Stimulated activated CD4-positive, alpha-beta T cell treated with anti-CD3 and anti-CD28 coated beads, Interleukin-4, amount 100 ng/mL, for 48 hours (primary cell): Measurements from ENCODE around the gene DAGLA.

Experiments
- DNase-seq, 2 donors: peaks; one replicate each; pipeline ENCODE4 v3.0.0-alpha.2; 2020; ENCODE audit warnings: low read depth in 2 of 2

DAGLA gene

DNA sequence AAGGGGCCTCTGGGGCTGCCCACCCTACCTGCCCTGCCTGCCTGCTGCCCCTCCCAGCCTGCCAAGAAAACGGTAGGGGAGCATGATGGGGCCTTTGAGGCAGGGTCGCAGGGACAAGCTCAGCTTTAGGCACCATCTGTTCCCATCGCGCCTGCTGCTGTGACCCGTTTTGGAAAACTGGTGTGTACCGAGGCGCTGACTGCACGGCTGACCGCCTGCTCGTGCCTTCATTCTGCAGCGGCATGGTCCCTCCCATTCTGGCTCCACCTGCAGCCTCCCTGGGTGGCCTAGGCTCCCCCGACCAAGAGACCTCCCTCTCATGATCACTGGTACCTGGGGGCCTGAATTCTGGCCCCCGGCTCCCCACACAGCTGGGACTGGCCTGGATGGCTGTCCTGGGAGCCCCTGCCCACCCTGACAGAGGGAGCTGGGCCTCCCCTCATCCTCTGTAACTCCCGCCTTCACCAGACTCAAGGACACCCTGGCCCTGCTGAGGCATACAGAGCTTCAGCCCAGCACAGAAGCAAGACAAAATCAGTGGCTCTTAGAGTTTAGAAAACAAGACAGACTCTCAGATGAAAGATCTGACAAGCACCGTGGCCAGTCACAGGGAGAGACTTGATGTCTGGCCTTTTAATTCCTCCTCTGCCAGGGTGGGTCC lies 65.7 kb downstream of the DAGLA start:
- no peak for DNase-seq

DNA sequence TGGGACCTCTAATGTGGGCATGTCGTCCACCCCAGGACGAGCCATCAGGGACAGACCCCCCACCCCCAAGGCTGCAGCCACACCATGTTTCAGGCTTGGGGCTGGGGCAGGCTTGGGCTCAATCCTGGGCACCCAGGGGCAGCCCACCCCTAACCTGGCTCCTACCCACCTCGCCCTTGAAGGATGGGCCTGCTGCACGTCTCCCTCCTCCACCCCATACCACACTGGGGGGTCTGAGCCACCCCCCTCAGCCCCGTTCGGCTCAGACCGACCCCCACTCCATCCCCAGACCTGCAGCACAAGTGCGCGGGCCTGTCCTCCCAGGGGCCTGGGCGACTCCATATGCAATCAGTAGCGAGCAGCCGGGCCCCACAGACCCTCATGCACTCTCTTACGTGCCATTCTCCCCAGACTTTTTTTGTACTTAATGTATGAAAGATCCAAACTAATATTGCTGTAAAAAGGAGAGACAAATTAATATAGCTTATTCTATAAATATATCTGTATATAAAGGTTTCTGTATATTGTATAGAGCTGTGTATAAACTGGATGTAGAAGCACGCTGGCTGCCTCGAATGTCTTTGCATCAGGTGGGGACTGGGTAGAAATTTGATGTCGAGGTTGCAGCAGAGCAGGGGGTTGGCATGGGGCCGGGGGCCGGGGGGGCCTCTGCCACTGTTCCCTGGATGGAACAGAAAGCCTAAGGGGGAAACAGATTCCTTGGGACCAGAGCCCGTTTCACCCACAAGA lies 66.4 kb downstream of the DAGLA start:
- DNase-seq: no peak

DNA sequence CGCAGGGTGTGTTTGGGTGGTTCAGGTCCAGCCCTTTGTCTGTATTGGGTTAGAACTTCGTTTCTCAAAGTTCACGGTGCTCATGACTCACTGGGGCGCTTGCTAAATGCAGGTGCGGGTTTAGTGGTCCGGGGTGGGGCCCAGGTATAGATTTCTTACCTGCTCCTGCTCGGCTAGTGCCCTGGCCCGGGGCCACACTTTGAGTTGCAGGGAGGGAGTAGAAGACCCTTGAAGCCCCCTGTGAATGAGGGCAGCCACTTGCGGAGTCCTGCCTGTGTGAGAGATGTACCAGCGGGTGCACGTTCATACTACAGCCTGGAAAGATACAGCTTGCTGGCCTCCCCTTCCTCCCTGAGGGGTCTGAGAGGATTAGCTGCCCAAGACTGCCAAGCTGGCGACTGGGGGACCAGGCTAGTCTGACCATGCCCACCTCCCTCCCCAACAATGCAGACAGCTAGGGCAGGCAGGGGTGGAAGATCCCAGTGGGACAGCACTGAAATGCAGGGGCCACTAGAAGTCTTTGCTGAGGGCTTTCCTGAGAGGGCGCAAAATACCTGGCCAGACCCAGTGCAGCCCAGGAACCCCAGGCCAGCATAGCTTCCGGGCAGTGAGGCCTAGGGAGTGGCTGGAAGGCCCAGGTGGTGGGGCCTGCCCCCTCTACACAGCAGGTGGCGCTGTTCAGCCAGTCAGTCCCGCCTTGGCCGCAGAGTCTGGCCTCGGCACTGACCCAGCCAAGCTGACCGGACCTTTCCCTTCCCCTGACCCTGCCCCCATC lies 67.2 kb downstream of the DAGLA start:
- DNase-seq: peak in 1 of 2 donors; percentile 46

DNA sequence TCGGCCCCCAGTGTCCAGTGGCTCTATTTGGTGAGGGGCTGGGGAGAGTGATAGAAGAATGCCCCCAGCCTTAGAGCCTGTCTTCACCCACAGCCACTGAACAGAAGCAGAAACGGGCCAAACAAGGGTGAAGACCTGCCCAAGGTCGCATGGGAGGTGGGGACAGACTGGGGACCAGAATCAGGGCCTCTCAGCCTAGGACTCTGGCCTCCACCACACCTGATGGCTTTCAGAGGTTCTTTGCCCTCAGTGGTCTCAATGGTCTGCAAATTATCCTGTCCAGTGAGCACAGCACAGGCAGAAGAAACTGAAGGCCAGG lies 67.7 kb downstream of the DAGLA start:
- no peak for DNase-seq

DNA sequence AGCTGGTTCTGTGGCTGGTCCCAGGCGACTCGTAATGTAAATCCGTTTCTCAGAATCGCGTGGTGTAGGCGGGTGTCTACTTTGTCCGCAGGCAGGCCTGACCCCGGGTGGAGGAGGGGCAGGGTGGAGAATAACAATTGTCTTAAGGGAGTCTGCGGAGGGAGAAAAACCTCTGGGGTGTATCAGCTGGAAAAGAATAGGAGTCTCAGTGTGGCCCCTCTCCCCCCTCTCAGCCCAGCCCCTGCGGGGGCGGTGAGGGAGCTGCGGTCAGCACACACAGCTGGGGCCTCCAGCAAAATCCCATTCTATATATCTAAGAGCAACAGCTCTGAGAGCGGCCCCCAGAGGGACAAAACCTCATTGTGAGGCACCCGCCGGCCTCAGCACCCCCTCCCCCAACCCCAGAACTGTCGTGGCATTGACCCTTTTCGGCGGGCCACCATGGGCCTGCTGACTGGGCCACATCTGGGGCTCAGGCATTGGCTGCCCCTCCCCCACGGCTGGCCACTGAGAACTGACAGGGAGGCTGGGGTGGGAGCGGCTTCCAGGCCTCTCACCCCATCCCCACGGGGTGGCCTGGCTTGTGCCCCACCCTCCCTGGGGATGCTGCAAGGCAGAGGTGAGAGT lies 69.5 kb downstream of the DAGLA start:
- DNase-seq: no peak

DNA sequence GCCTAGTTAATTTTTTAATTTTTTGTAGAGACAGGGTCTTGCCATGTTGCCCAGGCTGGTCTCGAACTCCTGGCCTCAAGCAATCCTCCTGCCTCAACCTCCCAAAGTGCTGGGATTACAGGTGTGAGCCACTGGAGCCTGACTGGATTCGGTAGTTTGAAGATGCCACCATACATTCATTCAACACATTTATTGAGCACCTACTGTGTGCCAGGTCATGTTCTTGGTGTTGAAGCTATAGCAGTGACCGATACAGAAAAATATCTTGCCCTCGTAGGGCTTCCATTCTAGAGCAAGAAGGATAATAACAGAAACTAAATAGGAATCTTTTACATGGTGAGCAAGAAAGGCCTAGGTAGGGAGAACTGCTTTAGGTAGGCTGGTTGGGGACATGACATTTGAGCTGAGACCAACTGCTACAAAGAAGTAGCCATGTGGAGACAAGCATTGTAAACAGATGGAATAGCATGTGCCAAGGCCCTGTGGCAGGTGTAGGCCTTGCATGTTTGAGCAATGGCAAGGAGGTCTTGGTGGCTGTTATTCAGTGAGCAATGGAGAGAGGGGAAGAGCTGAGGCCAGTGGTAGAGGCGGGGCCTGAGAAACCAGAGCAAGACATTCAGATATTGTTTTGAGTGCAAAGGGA lies 70.6 kb downstream of the DAGLA start:
- DNase-seq: no peak

DNA sequence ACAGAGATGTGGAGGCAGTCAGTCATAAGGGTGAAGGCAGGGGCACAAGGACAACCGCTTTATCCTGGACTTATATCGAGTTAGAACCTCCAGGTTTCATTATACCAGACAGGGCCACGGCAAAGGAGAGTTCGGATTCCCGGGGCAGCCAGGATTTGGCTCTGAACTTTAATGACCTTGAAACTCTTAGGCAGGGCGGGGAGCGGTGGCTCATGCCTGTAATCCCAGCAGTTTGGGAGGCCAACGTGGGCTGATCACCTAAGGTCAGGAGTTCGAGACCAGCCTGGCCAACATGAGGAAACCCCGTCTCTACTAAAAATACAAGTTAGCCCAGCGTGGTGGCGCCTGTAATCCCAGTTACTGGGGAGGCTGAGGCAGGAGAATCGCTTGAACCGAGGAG lies 71.2 kb downstream of the DAGLA start:
- DNase-seq: no peak

DNA sequence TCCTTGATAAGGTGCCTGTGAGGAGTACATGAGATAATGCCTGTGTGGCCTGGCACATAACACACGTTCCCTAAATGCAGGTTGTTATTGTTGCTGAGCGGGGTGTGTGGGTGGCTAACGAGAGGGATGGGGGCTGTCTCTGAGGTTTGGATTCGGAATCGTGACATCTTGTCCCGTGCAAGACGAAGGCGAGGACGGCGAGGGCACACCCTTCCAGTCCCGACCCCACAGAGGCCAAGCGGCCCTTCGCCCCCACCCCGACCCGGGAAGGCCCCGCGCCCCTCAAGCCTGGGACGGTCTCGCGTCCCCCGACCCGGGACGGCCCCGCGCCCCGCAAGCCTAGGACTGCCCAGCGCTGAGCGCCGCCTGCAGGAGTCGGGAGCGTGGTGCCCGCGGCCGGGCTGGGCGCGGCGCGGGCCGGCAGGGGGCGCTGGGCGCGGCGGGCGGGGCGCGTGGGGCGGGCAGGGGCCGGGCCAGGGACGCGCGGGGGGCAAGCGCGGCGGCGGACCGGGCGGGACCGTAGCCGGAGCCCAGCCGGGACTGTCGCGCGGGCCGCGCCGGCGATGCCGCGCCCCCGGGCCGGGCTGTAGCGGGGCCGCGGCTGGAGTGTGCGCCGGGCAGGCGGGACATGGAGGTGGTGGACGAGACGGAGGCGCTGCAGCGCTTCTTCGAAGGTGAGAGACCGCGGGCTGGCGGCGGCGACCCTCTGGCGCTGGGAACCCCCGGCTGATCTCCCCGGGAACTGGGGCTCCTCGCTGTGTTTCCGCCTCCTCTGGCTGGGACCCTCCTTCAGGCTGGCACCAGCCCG lies 72.1 kb downstream of the DAGLA start, which contains the start of gene MYRF:
MYRF (plus strand) TSS at position 520 of the 808 bp plus-strand sequence; CDS start at position 629, 109 bp downstream.
- peak; percentile 29 to 54 for DNase-seq

DNA sequence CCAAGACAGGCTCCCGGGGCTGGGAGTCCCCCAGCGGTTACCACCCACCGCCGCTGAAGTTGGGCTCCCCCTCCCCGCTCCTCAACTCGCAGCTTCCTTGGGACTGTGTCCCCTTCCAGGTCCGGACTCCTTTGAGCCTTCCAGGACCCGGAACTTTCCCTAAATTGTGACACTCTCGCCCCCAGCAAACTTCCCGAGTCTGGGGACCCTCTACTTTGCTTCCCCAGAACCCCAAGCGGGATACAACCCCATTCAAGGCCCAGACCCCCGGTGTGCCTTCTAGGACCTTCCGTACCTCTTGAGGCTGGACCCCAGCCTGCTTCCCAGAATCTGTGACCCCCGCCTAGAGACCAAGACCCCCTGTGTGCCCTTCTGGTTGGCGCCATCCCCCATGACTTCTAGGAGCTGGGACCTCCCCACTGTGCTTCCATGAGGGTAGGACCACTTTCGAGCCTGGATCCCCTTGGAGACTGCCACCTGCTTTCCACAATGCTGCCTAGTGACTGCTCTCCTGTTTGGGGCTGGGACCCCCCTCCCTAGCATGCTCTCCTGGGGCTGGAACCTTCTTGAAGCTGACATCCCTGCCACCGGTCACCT lies 72.8 kb downstream of the DAGLA start:
- no peak for DNase-seq

DNA sequence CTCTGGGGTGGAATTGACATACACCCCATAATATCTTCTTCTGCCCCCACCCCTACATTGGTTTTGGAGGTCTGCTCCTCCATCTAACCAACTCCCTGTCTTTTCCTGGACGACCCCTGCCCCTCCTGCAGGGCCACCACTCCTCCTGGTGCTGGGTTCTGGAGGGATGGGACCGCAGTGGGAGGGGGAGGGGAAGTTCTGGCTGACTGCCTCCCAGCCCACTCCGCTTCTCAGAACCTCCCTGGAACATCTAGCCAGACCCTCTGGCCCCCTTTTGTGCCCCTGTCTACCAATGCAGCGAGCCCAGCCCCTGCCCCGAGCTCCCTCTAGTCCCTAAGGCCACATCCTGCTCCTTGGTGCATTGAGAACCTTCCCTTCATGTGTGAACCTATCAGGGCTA lies 73.5 kb downstream of the DAGLA start:
- DNase-seq: no peak

DNA sequence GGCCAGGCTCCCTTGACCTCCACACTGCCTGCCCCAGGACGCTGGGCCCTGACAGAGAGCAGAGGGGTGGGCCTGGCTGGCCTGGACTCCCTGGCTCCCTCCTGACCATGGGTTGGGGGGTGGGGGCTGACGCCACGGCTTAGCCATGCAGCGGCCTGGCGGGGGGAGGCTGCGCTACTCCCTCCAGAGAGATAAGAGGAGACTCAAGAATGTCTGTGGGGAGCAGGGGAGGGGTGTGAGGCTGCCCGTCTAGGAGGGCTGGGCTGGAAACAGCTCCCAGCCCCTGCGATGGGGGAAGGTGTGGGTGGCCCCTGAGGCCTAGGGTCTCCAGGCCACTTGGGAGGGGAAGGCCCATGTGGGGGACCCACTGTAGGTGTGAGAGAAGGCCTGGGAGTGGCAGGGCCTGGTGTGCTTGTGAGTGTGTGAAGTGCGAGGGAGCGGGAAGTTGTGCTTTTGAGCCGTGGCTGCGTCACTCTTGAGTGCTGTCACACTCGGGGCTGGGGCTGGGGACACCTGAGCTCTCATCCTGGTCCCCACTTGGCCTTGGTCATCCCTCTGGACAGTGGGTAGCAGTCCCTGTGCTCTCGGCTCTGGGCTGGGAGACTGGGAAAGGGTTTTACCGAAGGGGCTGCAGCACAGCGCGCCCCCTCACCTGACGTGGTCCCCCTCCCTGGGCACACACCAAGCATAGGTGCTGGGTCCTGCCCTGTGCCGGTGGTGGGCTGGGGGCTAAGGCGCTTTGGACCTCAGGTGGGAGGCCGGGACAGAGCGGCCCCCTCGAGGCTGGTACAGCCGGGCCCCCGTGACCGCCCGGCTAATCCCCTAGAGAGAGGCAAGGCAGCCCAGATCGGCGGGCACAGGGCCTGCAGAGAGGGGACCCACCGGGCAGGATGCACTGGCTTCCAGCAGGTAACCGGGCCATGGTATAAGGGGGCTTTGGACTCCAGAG lies 74.6 kb downstream of the DAGLA start:
- DNase-seq: no peak

DNA sequence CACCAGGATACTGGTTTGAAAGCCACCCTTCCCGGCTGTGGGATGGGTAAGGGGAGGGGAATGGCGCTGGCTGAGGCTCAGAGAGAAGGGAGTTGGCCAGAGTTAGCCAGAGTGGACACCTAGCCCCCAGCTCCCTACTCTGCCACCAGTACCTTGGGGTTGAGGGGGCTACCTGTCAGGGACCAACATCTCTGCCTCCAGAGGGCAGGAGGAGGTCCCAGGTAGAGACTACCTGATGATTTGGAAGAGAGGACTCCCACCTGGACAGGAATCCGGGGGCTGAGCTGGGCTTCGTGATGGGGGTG lies 75.9 kb downstream of the DAGLA start:
- DNase-seq: no peak

DNA sequence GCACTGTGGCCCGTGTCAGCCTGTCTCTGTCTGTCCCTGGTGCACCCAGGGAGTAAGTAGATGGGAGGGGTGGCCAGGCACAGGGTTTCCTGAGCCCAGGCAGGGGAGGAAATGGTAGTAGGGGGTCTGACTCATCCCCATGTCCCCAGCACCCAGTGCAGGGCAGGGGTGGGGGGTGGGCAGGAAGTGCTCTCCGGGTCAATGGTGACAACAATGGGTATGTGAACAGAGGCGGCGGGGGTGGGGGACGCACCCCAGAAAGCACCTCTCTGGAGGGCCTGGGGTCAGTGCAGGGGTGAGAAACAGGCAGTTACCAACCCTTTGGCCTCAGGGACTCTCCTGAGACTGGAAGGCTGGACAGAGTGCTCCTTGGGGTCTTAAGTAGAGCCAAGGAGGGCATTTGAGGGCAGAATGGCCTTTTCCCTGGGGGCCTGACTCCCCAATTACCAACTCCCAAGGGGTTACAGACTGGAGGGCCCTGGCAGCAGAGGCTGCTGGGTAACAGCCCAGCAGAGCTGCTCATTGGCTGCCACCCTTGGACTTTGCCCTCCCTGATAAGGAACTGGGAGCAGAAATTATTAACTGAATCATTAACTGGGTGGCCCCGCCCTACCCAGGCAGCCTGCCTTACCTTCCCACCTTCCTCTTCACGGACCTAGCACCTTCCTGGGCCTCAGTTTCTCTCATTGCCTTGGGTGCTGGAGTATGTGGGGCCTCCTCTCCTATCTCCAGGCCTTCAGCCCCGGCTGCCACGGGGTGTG lies 76.4 kb downstream of the DAGLA start:
- no peak for DNase-seq

DNA sequence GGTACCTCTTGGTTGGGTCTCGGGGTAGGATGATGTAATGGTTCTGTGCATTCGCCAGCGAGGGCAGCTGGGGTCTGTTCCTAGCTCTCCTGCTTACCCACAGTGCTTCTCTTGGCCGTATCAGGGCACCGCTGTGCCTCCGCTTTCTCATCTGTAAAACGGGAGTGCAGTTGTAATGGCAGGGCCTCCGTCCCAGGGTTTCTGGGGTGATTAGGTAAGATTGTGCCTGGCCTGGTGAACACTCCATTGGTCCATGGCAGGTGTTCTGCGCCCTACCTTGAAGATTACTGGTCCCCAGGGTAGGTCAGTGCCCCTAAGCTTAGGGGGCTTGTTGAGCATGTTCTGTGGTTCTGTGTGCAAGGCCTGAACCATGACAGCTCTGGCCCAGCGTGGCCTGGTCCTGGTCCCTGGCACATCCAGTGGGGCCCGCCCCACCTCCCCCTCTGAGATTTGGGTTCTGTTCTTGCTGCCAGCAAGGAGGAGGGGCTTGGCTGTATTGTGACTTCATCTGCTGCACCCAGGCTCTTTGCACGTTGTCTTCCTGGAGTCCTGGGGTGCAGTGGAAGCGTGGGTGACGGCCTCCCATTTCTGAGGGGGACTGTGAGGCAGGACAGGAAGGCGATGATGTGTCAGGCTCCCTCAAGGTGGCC lies 77.1 kb downstream of the DAGLA start:
- no peak for DNase-seq

DNA sequence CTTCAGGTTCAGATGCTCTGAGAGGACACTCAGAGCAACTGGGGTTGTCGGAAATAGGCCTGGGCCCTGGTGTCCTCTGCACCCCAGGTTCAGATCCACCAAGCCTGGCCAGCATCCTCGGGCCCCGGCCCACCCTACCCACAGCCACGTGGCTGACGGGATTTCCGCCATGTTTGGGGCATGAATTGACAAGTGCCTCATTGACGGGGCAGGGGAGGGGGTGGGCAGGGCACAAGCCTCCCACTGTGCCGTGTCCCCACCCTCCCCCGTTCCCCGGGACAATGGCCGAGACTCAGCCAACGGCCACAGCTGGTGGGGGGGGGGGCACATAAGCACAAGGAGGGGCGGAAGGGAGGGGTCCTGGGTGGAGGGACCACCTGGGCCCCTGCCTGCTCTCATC lies 80.8 kb downstream of the DAGLA start:
- no peak for DNase-seq

DNA sequence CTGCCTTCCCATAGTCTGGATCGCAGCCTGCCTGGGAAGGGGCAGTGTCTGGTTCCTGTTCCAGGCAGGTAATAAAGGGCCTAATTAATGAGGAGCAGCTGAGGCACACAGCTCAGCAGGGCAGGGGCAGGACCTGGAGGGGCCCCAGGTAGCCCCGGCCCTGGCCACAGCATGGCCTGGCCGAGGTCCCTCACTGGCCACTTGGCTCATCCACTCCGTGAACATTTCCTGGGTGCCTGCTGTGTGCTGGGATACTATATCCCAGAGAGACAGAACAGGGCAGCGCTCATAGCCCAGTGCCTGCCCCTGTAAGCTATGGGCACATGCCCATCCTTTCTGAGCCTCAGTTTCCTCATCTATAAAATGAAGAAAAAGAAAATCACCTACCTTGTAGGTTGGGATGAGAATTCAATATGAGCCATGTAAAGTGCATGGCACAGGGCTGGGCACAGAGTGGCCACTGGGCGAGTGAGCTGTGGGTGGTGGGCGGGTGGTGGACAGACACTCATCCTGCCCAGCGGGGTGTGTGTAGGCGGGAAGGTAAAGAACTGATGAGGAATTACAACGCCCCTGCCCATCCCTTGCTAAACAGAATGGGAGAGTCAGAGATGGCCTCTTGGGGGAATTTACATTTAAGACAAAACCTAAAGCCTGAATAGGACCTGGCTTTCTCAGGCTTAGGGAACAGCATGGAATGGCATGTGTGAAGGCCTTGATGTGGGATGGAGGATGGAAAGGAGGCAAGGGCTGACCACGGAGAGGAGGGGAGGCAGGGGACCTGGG lies 81.4 kb downstream of the DAGLA start:
- DNase-seq: no peak

DNA sequence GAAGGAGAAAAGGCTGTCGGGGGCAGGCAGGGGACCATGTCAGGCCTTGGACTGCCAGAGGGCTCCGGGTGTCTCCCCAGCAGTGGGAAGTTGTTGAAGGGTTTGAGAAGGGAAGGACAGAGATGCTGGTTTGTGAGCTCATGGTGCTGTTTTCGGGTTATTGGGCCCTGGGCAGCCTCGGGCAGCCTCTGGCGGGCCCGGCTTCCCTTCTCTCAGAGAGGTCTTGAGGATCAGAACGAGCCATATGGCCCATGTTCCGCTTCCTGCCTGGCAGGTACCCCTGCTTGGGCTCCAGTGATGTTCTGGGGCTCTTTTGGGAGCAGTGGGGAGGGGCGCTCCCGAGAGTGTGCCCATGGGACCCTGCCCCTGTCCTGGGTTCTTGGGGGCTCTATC lies 82.0 kb downstream of the DAGLA start:
- no peak for DNase-seq

DNA sequence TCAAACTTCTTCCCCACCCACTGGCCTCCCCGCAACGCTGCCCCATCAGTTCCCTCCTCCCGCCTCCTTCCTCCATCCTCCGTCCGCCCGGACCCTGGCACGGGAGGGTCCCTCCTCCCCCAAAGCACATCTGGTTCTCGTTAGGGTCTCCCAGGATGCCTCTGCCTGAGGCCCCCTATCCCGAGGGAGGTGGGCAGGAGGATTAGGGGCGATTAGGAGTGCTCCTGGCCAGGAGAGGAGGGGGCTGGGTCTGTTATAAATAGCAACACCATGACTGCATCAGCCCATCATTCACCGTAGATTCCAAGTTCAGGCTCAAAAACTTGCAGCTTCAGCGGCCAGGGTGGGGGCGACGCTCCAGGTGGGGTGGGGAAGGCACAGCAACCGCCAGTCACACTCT lies 82.6 kb downstream of the DAGLA start:
- no peak for DNase-seq
